HepG2 (cell line): Measurements from ENCODE around the gene TMEM222. TPM values are rescaled to one million over a fixed set of nuclear protein-coding genes. Genes with fewer than 3 reads are reported as not detected.

Experiments used
- EZH2 ChIP-seq: conservative IDR thresholded peaks from 2 replicates; pipeline ENCODE4 v1.6.1; 2012; ENCODE audit warnings: mild to moderate bottlenecking, low read depth, low read length, moderate library complexity
- FOSL2 ChIP-seq: sonication (generic); formaldehyde crosslinking; IDR thresholded peaks from 2 replicates; pipeline ENCODE4 v1.4.0; 2020; ENCODE audit warnings: missing genetic modification reagents
- HOXA5 ChIP-seq: sonication (generic); formaldehyde crosslinking; IDR thresholded peaks from 2 replicates; pipeline ENCODE4 v1.4.0; 2020; ENCODE audit warnings: missing genetic modification reagents
- IKZF4 ChIP-seq: sonication (generic); formaldehyde crosslinking; IDR thresholded peaks from 2 replicates; pipeline ENCODE4 v1.5.1; 2020; ENCODE audit warnings: borderline replicate concordance, mild to moderate bottlenecking, low read depth, missing genetic modification reagents; ENCODE audit errors: not compliant biosample characterization
- MYC ChIP-seq: sonication (generic); formaldehyde crosslinking; IDR thresholded peaks from 2 replicates; pipeline ENCODE4 v1.9.0; 2021; ENCODE audit warnings: missing genetic modification reagents, borderline replicate concordance
- NR2F6 ChIP-seq, 2 experiments: IDR thresholded peaks; 2 replicates each; pipeline ENCODE4 v1.6.1; 2016; ENCODE audit warnings: antibody characterized with exemption in 1 of 2, mild to moderate bottlenecking in 1 of 2
- POLR2AphosphoS5 ChIP-seq: IDR thresholded peaks from 2 replicates; pipeline ENCODE4 v1.6.1; 2012; ENCODE audit warnings: low read depth, low read length
- RARA ChIP-seq: IDR thresholded peaks from 2 replicates; pipeline ENCODE4 v1.6.1; 2016; ENCODE audit warnings: missing genetic modification reagents, missing compliant biosample characterization
- REPIN1 ChIP-seq: sonication (generic); formaldehyde crosslinking; IDR thresholded peaks from 2 replicates; pipeline ENCODE4 v1.8.0; 2022; ENCODE audit warnings: missing genetic modification reagents, low read depth, mild to moderate bottlenecking, borderline replicate concordance
- SMYD3 ChIP-seq: sonication (generic); formaldehyde crosslinking; IDR thresholded peaks from 2 replicates; pipeline ENCODE4 v1.8.1; 2023; ENCODE audit warnings: mild to moderate bottlenecking, missing genetic modification reagents
- TFE3 ChIP-seq: IDR thresholded peaks from 2 replicates; pipeline ENCODE4 v1.6.1; 2016
- WIZ ChIP-seq: sonication (generic); formaldehyde crosslinking; IDR thresholded peaks from 2 replicates; pipeline ENCODE4 v1.5.1; 2020; ENCODE audit warnings: mild to moderate bottlenecking, missing genetic modification reagents
- ZFP90 ChIP-seq: sonication (generic); formaldehyde crosslinking; IDR thresholded peaks from 2 replicates; pipeline ENCODE4 v1.8.0; 2022; ENCODE audit warnings: missing genetic modification reagents, mild to moderate bottlenecking, inconsistent platforms, borderline replicate concordance
- ZNF263 ChIP-seq: sonication (generic); formaldehyde crosslinking; IDR thresholded peaks from 2 replicates; pipeline ENCODE4 v1.4.0; 2020; ENCODE audit warnings: missing genetic modification reagents
- ZNF430 ChIP-seq: sonication (generic); formaldehyde crosslinking; IDR thresholded peaks from 2 replicates; pipeline ENCODE4 v1.9.0; 2021; ENCODE audit warnings: mild to moderate bottlenecking, missing genetic modification reagents
- ZNF501 ChIP-seq: sonication (generic); formaldehyde crosslinking; IDR thresholded peaks from 2 replicates; pipeline ENCODE4 v1.5.1; 2020; ENCODE audit warnings: mild to moderate bottlenecking, moderate library complexity, missing genetic modification reagents
- ZNF589 ChIP-seq: sonication (generic); formaldehyde crosslinking; conservative IDR thresholded peaks from 2 replicates; pipeline ENCODE4 v1.8.0; 2022; ENCODE audit warnings: mild to moderate bottlenecking, moderate library complexity, missing genetic modification reagents
- ZNF687 ChIP-seq: sonication (generic); formaldehyde crosslinking; IDR thresholded peaks from 2 replicates; pipeline ENCODE4 v1.5.1; 2020; ENCODE audit warnings: mild to moderate bottlenecking, missing genetic modification reagents, moderate library complexity
- ZNF784 ChIP-seq: sonication (generic); formaldehyde crosslinking; IDR thresholded peaks from 2 replicates; pipeline ENCODE4 v1.5.1; 2020; ENCODE audit warnings: missing genetic modification reagents, mild to moderate bottlenecking, borderline replicate concordance
- polyA plus RNA-seq, 8 experiments: library from polyadenylated mRNA; depleted of rRNA in 3 of 8; stranded (reverse) in 7 of 8; unstranded in 1 of 8; fragments of >200 nt; fragmentation: Illumina TruSeq in 4 of 8; extraction: Trizol in 4 of 8; gene quantifications; 2 replicates each; pipeline versions ENCODE4 v1.2.1 to v1.2.3, GENCODE V29; 2011 to 2016; ENCODE audit warnings: low read depth in 4 of 8, missing spikeins in 1 of 8, mixed read lengths in 1 of 8; ENCODE audit not compliant: insufficient read depth in 1 of 8
- total RNA-seq, 5 experiments: library from RNA; depleted of rRNA; stranded (reverse); fragments of >200 nt; fragmentation: Illumina TruSeq; extraction: Trizol; gene quantifications; 2 replicates each; pipeline ENCODE4 v1.2.3, GENCODE V29; 2016; ENCODE audit warnings: low read depth in 1 of 5
- TF ChIP-seq, protein P1 (sequence below): IDR thresholded peaks from 2 replicates; pipeline ENCODE4 v1.6.1; 2016; ENCODE audit warnings: mild to moderate bottlenecking

The TMEM222 gene
- total and polyA plus RNA-seq, 2 of the 13 experiments (the other 11 are each of a cell fraction or from before 2014, with no cell fraction given): 22.7 to 29.6 TPM

DNA sequence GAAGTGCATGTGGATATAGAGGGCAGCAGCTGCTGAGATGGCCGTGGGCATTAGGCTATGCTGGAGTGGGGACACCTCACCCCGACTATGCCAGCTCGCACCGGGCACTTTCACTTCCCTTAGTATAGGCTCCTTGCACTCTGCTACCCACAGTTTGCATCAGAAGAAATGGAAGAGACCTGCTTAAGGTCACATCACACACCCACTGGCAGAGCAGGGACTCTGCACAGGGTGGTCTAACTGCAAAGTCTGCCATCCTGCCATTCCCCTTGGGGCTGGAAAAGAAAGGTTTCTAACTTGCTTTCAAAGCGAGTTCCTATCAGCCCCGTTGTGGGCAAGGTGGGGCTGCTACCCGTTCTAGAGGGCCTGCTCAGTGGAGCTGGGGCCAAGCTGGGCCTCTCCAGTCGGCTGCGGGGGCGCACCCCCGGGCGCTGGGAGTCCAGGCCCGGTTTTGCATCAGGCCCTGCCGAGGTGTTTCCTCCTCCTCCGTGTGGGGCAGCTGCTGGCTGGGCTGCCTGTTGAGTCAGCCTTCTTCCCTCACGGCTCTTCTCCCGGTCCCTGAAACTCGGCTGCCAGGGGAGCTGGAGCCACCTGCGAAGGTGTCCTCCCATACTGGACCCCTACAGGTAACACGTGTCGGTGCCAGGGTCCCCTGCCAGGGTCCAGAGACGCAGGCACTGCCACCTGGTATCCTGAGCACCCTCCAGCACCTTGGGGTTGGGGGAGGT lies 19.7 kb downstream of the TMEM222 start, which contains the start of gene SYTL1 (continued):
- TF ChIP-seq ZNF687 (CRISPR knock-in tag) (peak; percentile 66), NR2F6 (IDR thresholded peaks at IDR 0.05) (no peak), NR2F6 (CRISPR knock-in tag; IDR thresholded peaks at IDR 0.05) (peak; percentile 53; the same call in 1 of the 2 replicates), EZH2 (no peak), WIZ (CRISPR knock-in tag) (no peak), ZNF784 (CRISPR knock-in tag) (no peak), TFE3 (peak; percentile 55; the same call in 1 of the 2 replicates), FOSL2 (CRISPR knock-in tag) (peak; percentile 62), ZNF263 (CRISPR knock-in tag) (peak; percentile 54; the same call in 1 of the 2 replicates), ZNF589 (no peak), POLR2AphosphoS5 (peak; percentile 58), ZNF501 (CRISPR knock-in tag) (no peak; the same call in 1 of the 2 replicates), ZNF430 (peak; percentile 69; the same call in 1 of the 2 replicates), RARA (0 out of 2 replicates have a peak, but pooled peaks have one; percentile 8), ZFP90 (CRISPR knock-in tag) (no peak), IKZF4 (CRISPR knock-in tag) (no peak), HOXA5 (CRISPR knock-in tag) (peak; percentile 57; the same call in 1 of the 2 replicates), MYC (CRISPR knock-in tag) (peak; percentile 66; the same call in 1 of the 2 replicates), SMYD3 (CRISPR knock-in tag) (no peak), REPIN1 (no peak)
- TF ChIP-seq, protein P1, sequence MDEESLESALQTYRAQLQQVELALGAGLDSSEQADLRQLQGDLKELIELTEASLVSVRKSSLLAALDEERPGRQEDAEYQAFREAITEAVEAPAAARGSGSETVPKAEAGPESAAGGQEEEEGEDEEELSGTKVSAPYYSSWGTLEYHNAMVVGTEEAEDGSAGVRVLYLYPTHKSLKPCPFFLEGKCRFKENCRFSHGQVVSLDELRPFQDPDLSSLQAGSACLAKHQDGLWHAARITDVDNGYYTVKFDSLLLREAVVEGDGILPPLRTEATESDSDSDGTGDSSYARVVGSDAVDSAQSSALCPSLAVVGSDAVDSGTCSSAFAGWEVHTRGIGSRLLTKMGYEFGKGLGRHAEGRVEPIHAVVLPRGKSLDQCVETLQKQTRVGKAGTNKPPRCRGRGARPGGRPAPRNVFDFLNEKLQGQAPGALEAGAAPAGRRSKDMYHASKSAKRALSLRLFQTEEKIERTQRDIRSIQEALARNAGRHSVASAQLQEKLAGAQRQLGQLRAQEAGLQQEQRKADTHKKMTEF: peak; percentile 87
